Muscle layer of duodenum (tissue), 2 donors: Measurements from ENCODE around the gene SCPEP1.
A peak's percentile ranks its signal among the peaks of the same experiment; 100 is the strongest.

Experiments
- H3K27ac ChIP-seq: one replicate; pipeline ENCODE4 v1.7.0; 2013; ENCODE audit warnings: mild to moderate bottlenecking, low read length
- H3K27me3 ChIP-seq: one replicate; pipeline ENCODE4 v1.7.0; 2013; ENCODE audit warnings: low read depth, mild to moderate bottlenecking, control low read depth, low read length
- H3K36me3 ChIP-seq, 2 donors: one replicate each; pipeline ENCODE4 v1.7.0; 2013; ENCODE audit warnings: low read length in 2 of 2, control low read depth in 1 of 2, mild to moderate bottlenecking in 1 of 2; ENCODE audit not compliant: insufficient read depth in 2 of 2, control insufficient read depth in 1 of 2
- H3K4me1 ChIP-seq, 2 donors: one replicate each; pipeline ENCODE4 v1.7.0; 2013; ENCODE audit warnings: low read length in 2 of 2, mild to moderate bottlenecking in 2 of 2, control low read depth in 1 of 2, moderate library complexity in 1 of 2; ENCODE audit not compliant: insufficient read depth in 2 of 2, control insufficient read depth in 1 of 2
- H3K4me3 ChIP-seq, 2 donors: one replicate each; pipeline ENCODE4 v1.7.0; 2013; ENCODE audit warnings: low read length in 2 of 2, low read depth in 1 of 2, mild to moderate bottlenecking in 1 of 2
- H3K9me3 ChIP-seq, 2 donors: one replicate each; pipeline ENCODE4 v1.7.0; 2013; ENCODE audit warnings: low read length in 2 of 2, control low read depth in 1 of 2, mild to moderate bottlenecking in 1 of 2; ENCODE audit not compliant: control insufficient read depth in 1 of 2
- donor health status: healthy.

The SCPEP1 gene

DNA sequence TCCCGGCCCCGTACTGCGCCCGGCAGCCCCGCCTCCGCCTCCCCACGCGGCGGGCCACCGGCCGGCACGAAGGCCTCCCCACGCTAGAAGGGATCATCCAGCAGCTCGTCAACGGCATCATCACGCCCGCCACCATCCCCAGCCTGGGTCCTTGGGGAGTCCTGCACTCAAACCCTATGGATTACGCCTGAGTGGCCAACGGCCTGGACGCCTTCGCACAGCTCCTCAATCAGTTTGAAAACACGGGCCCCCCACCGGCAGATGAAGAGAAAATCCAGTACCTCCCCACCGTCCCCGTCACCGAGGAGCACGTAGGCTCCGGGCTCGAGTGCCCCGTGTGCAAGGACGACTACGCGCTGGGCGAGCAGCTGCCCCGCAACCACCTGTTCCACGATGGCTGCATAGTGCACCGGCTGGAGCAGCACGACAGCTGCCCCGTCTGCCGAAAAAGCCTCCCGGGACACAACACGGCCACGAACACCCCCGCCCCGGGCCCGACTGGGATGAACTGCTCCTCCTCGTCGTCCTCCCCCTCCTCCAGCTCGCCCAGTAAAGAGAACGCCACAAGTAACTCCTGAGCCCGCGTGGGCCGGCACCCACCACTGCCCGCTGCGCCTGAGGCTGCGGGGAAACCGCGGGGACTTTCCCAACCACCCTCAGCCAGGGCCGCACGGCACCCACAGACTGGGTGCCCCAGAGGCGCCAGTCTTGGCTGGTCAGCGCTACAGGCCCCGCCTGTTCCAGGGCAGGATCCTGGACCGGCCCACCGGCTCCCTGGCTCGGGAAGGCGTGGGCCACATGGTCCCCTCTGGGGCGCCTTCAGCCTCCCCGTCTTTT lies 68.2 kb downstream of the SCPEP1 start:
- H3K9me3 ChIP-seq = no peaks in the 10 kb centered on the region
- H3K27ac ChIP-seq = no peak overlapping the region
- no peaks in the 10 kb centered on the region for H3K36me3 ChIP-seq
- peaks cover 0 to 18% of the 10 kb centered on the region in 2 donors for H3K4me1 ChIP-seq
- H3K4me3 ChIP-seq = peak overlapping the region; percentile 44 to 64
- peaks cover 11% of the 10 kb centered on the region for H3K27me3 ChIP-seq

DNA sequence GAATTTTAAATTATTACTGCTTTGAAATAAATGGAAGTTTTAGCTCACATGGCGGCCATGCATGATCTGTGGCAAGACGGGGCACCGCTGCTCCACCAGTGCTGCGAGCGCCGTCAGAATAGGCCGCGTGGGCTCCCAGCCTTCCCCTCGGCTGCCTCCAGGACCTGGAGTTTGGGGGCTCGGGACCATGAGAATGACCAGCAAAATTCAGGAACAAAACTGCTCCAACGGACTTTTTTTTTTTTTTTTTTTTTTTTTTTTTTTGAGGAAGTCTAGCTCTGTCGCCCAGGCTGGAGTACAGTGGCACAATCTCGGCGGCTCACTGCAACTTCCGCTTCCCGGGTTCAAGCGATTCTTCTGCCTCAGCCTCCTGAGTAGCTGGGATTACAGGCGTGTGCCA lies 68.8 kb downstream of the SCPEP1 start:
- Histone ChIP-seq H3K27ac (no peak overlapping the region), H3K4me1 (peaks cover 0 to 18% of the 10 kb centered on the region in 2 donors), H3K27me3 (peaks cover 11% of the 10 kb centered on the region), H3K36me3 (no peaks in the 10 kb centered on the region), H3K9me3 (no peaks in the 10 kb centered on the region), H3K4me3 (no peak overlapping the region)

GRCh38 chr17:57048096-57048495 lies 70.2 kb downstream of the SCPEP1 start:
- Histone ChIP-seq H3K4me1 (peaks cover 0 to 18% of the 10 kb centered on the region in 2 donors), H3K27ac (no peak overlapping the region), H3K27me3 (peaks cover 11% of the 10 kb centered on the region)

DNA sequence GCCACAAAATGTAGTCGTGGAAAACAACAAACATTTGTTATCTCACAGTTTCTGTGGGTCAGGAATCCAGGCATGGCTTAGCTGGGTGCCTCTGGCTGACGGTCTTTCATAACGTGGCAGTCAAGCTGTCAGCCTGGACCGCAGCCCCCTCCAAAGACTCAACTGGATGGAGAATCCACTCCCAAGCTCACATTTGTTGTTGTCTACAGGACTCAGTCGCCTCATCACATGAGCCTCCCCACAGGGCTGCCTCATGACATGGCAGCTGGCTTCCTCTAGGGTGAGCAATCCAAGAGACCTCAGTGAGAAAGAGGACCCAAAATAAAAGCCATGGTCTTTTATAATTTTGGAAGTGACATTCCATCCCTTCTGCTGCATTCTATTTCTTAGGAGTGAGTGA lies 72.4 kb downstream of the SCPEP1 start:
- Histone ChIP-seq H3K4me1 (peaks cover 0 to 15% of the 10 kb centered on the region in 2 donors), H3K4me3 (no peak overlapping the region), H3K36me3 (no peaks in the 10 kb centered on the region), H3K27me3 (peaks cover 6% of the 10 kb centered on the region), H3K27ac (no peak overlapping the region), H3K9me3 (no peaks in the 10 kb centered on the region)

More at GRCh38 chr17:57048096-57048495, 70.2 kb downstream of the SCPEP1 start:
- no peak overlapping the region for H3K4me3 ChIP-seq
- H3K36me3 ChIP-seq = no peaks in the 10 kb centered on the region
- H3K9me3 ChIP-seq = no peaks in the 10 kb centered on the region

GRCh38 chr17:57051886-57052361 lies 74.0 kb downstream of the SCPEP1 start:
- no peak overlapping the region for H3K27ac ChIP-seq

More at GRCh38 chr17:57051886-57052361, 74.0 kb downstream of the SCPEP1 start:
- Histone ChIP-seq H3K4me1 (peaks cover 0 to 4% of the 10 kb centered on the region in 2 donors), H3K27me3 (no peaks in the 10 kb centered on the region), H3K9me3 (no peaks in the 10 kb centered on the region), H3K36me3 (no peaks in the 10 kb centered on the region), H3K4me3 (no peak overlapping the region)
